ENCODE results near the gene CRAMP1. TPM values are rescaled to one million over a fixed set of nuclear protein-coding genes. Genes with fewer than 3 reads are reported as not detected.

CRAMP1 gene
- total RNA-seq, 1 experiment from 2014 or later: 22.9 TPM

- CTCF ChIA-PET: no interaction called here
- Histone ChIP-seq H3K9ac (ENCODE audit: low read length) (no peak overlapping the region), H3K4me2 (ENCODE audit: low read length) (peak overlapping the region; percentile 97; the same call in 1 of the 2 replicates), H3K9me3 (ENCODE audit: control insufficient read depth in 1 of 2, insufficient read depth in 1 of 2, low read depth in 1 of 2, low read length in 2 of 2) (no peaks in the 10 kb centered on the region), H3K79me2 (ENCODE audit: insufficient read depth, low read length) (peaks cover 68% of the 10 kb centered on the region), H3K27me3 (ENCODE audit: insufficient read depth, low read length) (no peaks in the 10 kb centered on the region), H4K20me1 (ENCODE audit: insufficient read depth) (peaks cover 3% of the 10 kb centered on the region; the same call in 1 of the 2 replicates), H3K4me3 (replicated peaks in 1 of 2; ENCODE audit: low read depth in 1 of 2, low read length in 2 of 2) (no peak overlapping the region), H3K27ac (ENCODE audit: low read depth, low read length) (no peak overlapping the region; the same call in 1 of the 2 replicates), H3K4me1 (ENCODE audit: control insufficient read depth in 1 of 2, insufficient read depth in 2 of 2, low read length in 2 of 2) (peaks cover 11 to 20% of the 10 kb centered on the region in 2 experiments), H3K36me3 (ENCODE audit: control insufficient read depth in 1 of 2, insufficient read depth in 2 of 2, low read length in 2 of 2) (no peaks in the 10 kb centered on the region), H2AFZ (ENCODE audit: low read depth, low read length, poor library complexity, severe bottlenecking) (no peak overlapping the region), H3K9me2 (ENCODE audit: insufficient read depth) (no peaks in the 10 kb centered on the region)
- POLR2A ChIA-PET: no interaction called here
- intact Hi-C loops (cut with micrococcal nuclease): no loop called here
- ATAC-seq (no peak), DNase-seq (ENCODE audit: low read depth, low spot score) (no peak)
- RAD21 ChIA-PET (ENCODE audit: low non-redundant PET in 1 of 2, low total read pairs in 2 of 2, uncharacterized antibody in 2 of 2, unreplicated experiment in 2 of 2): no interaction called here
- BruUV-seq (replicated peaks): no TSS peak
- TF ChIP-seq POLR2A (IDR thresholded peaks at IDR 0.05; ENCODE audit: borderline replicate concordance, extremely low read depth, insufficient read depth, insufficient read length): no peak
- no peak for TF ChIP-seq ZFX (IDR thresholded peaks at IDR 0.05)
- TF ChIP-seq MAX (IDR thresholded peaks at IDR 0.05): no peak
- TF ChIP-seq EGR1 (IDR thresholded peaks at IDR 0.05; ENCODE audit: low read depth): no peak
- no peak for TF ChIP-seq EZH2 (IDR thresholded peaks at IDR 0.05)
- no peak for TF ChIP-seq SP1 (IDR thresholded peaks at IDR 0.05; ENCODE audit: low read depth)
- TF ChIP-seq ELF1 (IDR thresholded peaks at IDR 0.05; ENCODE audit: borderline replicate concordance, low read depth): no peak
- TF ChIP-seq ZBTB33 (IDR thresholded peaks at IDR 0.05; ENCODE audit: extremely low read depth, insufficient replicate concordance, low read length): no peak
- no peak for TF ChIP-seq CTCF (IDR thresholded peaks at IDR 0.05 in 2 of 3, conservative IDR thresholded peaks at IDR 0.05 in 1 of 3; ENCODE audit: borderline replicate concordance in 1 of 3, insufficient read depth in 1 of 3, low read depth in 2 of 3, low read length in 2 of 3)
- no peak for TF ChIP-seq FOSL1 (IDR thresholded peaks at IDR 0.05; ENCODE audit: low read depth)
- TF ChIP-seq YY1 (IDR thresholded peaks at IDR 0.05; ENCODE audit: extremely low read depth, insufficient replicate concordance, low read depth, low read length): no peak
- TF ChIP-seq SRF (IDR thresholded peaks at IDR 0.05; ENCODE audit: low read depth): no peak
- no peak for TF ChIP-seq CEBPB (IDR thresholded peaks at IDR 0.05; ENCODE audit: low read depth)
- TF ChIP-seq ZNF274 (IDR thresholded peaks at IDR 0.05; ENCODE audit: low read depth, low read length): no peak
- no peak for TF ChIP-seq POLR2AphosphoS5 (IDR thresholded peaks at IDR 0.05; ENCODE audit: low read depth, low read length)
- no peak for TF ChIP-seq SIN3A (IDR thresholded peaks at IDR 0.05; ENCODE audit: low read depth)
These were observed 96.1 kb downstream of the CRAMP1 start for GRCh38 chr16:1708083-1708767.
